ENCODE data around the gene PCNX3.

DNA sequence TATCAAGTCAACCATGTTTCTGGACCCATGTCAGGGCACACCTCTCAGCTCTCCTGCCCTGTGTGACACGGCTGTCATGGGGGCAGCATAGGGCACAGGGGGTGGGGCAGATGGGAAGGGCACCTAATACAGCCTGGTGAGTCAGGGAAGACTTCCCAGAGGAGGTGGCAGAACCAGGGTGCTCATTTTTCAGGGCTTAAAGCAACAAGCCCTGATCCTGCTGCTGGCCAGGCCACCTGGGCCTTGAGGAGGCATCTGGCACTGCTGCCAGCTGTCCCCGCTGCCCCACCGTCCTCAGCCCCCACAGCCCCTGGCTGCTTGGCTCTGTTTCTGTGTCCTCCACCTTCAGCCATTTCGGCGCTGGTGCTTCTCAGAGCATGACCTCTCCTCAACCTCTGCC is 5.9 kb upstream of the PCNX3 start:
- no peak for TF ChIP-seq EZH2 (IDR thresholded peaks at IDR 0.05; ENCODE audit: borderline replicate concordance, insufficient read depth, low read length, poor library complexity, severe bottlenecking)
- TF ChIP-seq, protein P1, sequence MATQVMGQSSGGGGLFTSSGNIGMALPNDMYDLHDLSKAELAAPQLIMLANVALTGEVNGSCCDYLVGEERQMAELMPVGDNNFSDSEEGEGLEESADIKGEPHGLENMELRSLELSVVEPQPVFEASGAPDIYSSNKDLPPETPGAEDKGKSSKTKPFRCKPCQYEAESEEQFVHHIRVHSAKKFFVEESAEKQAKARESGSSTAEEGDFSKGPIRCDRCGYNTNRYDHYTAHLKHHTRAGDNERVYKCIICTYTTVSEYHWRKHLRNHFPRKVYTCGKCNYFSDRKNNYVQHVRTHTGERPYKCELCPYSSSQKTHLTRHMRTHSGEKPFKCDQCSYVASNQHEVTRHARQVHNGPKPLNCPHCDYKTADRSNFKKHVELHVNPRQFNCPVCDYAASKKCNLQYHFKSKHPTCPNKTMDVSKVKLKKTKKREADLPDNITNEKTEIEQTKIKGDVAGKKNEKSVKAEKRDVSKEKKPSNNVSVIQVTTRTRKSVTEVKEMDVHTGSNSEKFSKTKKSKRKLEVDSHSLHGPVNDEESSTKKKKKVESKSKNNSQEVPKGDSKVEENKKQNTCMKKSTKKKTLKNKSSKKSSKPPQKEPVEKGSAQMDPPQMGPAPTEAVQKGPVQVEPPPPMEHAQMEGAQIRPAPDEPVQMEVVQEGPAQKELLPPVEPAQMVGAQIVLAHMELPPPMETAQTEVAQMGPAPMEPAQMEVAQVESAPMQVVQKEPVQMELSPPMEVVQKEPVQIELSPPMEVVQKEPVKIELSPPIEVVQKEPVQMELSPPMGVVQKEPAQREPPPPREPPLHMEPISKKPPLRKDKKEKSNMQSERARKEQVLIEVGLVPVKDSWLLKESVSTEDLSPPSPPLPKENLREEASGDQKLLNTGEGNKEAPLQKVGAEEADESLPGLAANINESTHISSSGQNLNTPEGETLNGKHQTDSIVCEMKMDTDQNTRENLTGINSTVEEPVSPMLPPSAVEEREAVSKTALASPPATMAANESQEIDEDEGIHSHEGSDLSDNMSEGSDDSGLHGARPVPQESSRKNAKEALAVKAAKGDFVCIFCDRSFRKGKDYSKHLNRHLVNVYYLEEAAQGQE (IDR thresholded peaks at IDR 0.05; ENCODE audit: borderline replicate concordance): no peak
